ACHN (cell line): Measurements from ENCODE around the gene ZDHHC13.

Experiments used
- DNase-seq: peaks from one replicate; pipeline ENCODE4 v3.0.0-alpha.2; 2015
- in situ Hi-C: cut with HindIII; loops from 2 replicates; pipeline ENCODE4 v1.10.0; 2017; ENCODE audit warnings: low sequenced_read_pairs, low pct_ligation_motif_present, low pct_unique_long_range_greater_than_20kb

ZDHHC13 gene

DNA sequence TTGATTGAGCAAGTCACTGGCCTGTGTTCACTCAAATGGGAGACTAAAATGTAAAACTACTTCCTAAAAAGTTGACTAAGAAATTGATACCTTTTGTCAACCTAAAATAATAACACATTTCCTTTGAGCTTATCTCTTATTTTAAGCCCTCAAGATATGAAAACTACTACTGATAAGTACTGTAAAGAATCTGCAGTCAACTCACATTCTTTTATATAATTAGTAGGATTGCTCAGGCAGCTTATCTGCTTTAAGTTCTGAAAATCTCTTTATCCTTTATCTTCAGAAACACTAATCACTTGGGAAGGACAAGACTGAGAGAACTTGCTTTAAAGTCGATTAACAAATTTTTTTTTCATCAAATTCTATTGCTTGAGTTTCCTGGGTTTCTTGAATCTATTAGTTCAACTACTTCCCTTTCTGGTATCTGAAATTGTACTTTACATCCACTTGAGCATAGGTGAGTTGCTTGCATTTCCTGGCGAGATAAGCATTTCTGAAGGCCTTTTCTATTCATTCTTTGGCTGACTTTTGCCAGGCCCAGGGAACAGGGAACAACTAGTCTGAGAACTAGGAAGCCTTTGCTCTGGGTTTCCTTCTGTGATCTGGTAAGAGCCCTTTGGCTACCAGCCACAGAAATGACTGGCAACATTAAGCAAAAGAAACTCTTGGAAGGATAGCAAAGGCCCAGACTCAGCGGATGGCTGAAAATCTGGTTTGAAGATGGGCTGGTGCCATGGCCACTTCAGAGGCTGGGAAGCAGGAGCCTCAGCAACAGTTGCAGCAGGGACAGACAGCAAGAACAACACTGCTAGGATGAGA, 104.1 kb downstream of the ZDHHC13 start:
- no peak for DNase-seq
- in situ Hi-C loops: no loop called here

DNA sequence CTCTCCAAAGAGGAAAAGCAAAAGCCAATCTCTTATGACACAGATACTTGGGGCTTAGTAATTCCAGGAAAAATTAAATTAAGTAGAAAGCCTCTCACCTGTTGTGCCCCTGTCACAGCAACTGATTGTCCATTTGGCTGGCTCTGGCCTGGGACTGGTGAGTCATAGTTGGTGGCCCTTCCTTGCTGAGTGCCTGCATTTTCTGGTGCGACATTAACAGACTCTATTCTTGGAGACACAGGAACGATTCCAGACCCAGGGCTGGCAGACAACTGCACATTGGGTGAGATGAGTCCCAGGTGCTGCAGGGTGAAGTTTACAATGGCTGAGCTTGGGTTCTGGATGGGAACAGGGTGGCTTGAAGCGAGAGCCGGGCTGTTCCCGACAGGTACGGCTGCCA, 108.2 kb downstream of the ZDHHC13 start:
- no peak for DNase-seq
- in situ Hi-C loops: no loop called here

DNA sequence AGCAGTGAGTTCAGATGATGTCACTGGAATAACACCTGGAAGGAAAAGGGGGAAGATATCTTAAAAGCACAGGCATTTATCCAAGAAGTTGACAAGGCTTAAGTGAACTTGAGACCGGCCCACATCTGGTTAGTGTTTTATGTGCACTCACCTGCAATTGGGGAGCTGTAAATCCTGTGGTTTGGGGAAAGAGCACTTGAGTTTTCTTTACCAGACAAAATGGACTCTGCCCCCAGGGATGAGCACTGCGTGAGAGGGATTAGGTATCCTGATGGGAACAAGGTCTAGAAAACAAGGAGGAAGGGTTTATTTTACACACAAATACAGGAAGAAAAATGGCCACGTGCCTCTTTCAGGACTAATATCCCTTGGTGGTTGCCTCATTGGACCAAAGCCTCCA, 108.6 kb downstream of the ZDHHC13 start:
- no peak for DNase-seq
- in situ Hi-C loops: no loop called here
